Keratinocyte (primary cell): ENCODE measurements around the gene KCNH2.

ENCODE experiments used
- CTCF ChIP-seq, 3 experiments: IDR thresholded peaks in 1 of 3; conservative IDR thresholded peaks in 1 of 3; optimal IDR thresholded peaks in 1 of 3; 2 replicates in 2 of 3; 3 replicates in 1 of 3; pipeline versions ENCODE3 to v1.5.1; 2011; ENCODE audit warnings: low read length in 3 of 3, mild to moderate bottlenecking in 3 of 3, moderate library complexity in 2 of 3, control low read depth in 1 of 3, inconsistent platforms in 1 of 3; ENCODE audit not compliant: insufficient read depth in 2 of 3; ENCODE audit errors: extremely low read depth in 1 of 3
- EZH2 ChIP-seq: IDR thresholded peaks from one replicate; pipeline ENCODE4 v1.6.1; 2012; ENCODE audit warnings: inconsistent platforms, mild to moderate bottlenecking, low read length, moderate library complexity

- TF ChIP-seq CTCF (optimal IDR thresholded peaks at IDR 0.05 in 1 of 3, IDR thresholded peaks at IDR 0.05 in 1 of 3, conservative IDR thresholded peaks at IDR 0.05 in 1 of 3; ENCODE audit: extremely low read depth in 1 of 3, insufficient read depth in 2 of 3, low read length in 3 of 3) (no peak), EZH2 (no peak)
These were observed 63.2 kb downstream of the KCNH2 start for GRCh38 chr7:150914966-150915365.
